Neural progenitor cell (in vitro differentiated cells): ENCODE measurements around the gene IFIT2.

Experiments
- CTCF ChIP-seq: fragments of 200-600 bp; sonication (generic); IDR thresholded peaks from 2 replicates; pipeline ENCODE4 v1.5.1; 2017; ENCODE audit warnings: antibody characterized with exemption, mild to moderate bottlenecking
- EZH2phosphoT487 ChIP-seq: fragments of 200-600 bp; sonication (generic); IDR thresholded peaks from 2 replicates; pipeline ENCODE4 v1.6.1; 2017; ENCODE audit warnings: antibody characterized with exemption

DNA sequence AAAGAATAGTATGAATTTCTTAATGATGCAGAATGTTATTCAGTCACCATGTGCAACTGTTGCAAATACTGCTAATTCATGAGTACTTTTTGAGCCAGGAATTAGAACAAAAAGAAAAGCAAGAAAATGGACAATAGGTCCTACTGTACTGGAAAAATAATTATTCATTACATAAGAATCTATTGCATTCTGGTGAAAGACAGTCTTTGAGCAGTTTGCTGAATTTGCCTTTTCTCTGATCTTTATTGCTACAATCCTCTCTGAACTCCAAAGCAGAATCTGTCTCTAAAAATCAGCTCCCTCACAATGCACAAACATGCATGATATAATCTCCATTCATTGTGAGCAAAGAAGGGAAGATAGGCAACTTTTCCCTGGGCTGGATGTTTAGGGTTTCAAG lies 12.8 kb downstream of the IFIT2 start:
- no peak for TF ChIP-seq CTCF
- no peak for TF ChIP-seq EZH2phosphoT487
